Gastroesophageal sphincter (tissue), 3 donors: ENCODE results near the gene AFDN.

Experiments used
- EP300 ChIP-seq: sonication (generic); formaldehyde crosslinking; IDR thresholded peaks from one replicate; pipeline ENCODE4 v1.6.1; 2017; ENCODE audit warnings: antibody characterized with exemption, mild to moderate bottlenecking
- POLR2A ChIP-seq, 2 donors: fragments of 450-650 bp; IDR thresholded peaks; one replicate each; pipeline ENCODE4 v1.6.1; 2017; ENCODE audit warnings: antibody characterized with exemption in 2 of 2, mild to moderate bottlenecking in 2 of 2, moderate library complexity in 1 of 2
- POLR2AphosphoS5 ChIP-seq: sonication (generic); formaldehyde crosslinking; IDR thresholded peaks from one replicate; pipeline ENCODE4 v1.6.1; 2017; ENCODE audit warnings: antibody characterized with exemption
- TF ChIP-seq, protein P1 (sequence below), 4 experiments: fragments of 200-600 bp in 2 of 4; fragments of 450-650 bp in 2 of 4; sonication (generic) in 1 of 4; IDR thresholded peaks; one replicate each; pipeline ENCODE4 v1.5.1; 2017 to 2019; ENCODE audit warnings: antibody characterized with exemption in 4 of 4, mild to moderate bottlenecking in 2 of 4, moderate library complexity in 2 of 4

DNA sequence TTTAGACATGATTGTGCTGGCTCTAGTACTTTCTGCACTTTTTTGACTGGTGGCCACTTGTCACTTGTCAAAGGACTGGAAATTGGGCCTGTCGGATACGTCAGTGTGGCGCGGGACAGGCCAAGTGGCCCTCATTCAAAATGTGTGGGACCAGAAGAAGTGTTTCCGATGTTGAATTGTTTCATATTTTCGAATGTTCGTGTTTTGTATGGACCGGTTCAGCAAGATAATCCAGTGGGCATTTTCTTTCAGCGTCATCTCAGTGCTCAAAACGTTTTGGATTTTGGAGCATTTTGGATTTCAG lies 174.3 kb downstream of the AFDN start:
- TF ChIP-seq, protein P1, sequence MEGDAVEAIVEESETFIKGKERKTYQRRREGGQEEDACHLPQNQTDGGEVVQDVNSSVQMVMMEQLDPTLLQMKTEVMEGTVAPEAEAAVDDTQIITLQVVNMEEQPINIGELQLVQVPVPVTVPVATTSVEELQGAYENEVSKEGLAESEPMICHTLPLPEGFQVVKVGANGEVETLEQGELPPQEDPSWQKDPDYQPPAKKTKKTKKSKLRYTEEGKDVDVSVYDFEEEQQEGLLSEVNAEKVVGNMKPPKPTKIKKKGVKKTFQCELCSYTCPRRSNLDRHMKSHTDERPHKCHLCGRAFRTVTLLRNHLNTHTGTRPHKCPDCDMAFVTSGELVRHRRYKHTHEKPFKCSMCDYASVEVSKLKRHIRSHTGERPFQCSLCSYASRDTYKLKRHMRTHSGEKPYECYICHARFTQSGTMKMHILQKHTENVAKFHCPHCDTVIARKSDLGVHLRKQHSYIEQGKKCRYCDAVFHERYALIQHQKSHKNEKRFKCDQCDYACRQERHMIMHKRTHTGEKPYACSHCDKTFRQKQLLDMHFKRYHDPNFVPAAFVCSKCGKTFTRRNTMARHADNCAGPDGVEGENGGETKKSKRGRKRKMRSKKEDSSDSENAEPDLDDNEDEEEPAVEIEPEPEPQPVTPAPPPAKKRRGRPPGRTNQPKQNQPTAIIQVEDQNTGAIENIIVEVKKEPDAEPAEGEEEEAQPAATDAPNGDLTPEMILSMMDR (IDR thresholded peaks at IDR 0.05): no peak
- TF ChIP-seq POLR2A (IDR thresholded peaks at IDR 0.05): no peak
- TF ChIP-seq EP300: no peak
- no peak for TF ChIP-seq POLR2AphosphoS5
